Effector memory CD4-positive, alpha-beta T cell (primary cell): ENCODE measurements around the gene ATG9A.

Experiments used
- DNase-seq, 3 donors: peaks; one replicate each; pipeline ENCODE4 v3.0.0-alpha.2; 2020
- H3K27ac ChIP-seq: 2 replicates; pipeline ENCODE4 v1.7.0; 2013; ENCODE audit warnings: mild to moderate bottlenecking, low read length, moderate library complexity; ENCODE audit not compliant: insufficient read depth, poor library complexity, severe bottlenecking
- H3K27me3 ChIP-seq: replicated peaks from 2 replicates; pipeline ENCODE4 v1.7.0; 2013; ENCODE audit warnings: mild to moderate bottlenecking, low read length; ENCODE audit not compliant: insufficient read depth, control insufficient read depth, poor library complexity, severe bottlenecking
- H3K36me3 ChIP-seq: 2 replicates; pipeline ENCODE4 v1.7.0; 2013; ENCODE audit warnings: mild to moderate bottlenecking, low read length, moderate library complexity; ENCODE audit not compliant: control insufficient read depth, insufficient read depth
- H3K4me1 ChIP-seq: 2 replicates; pipeline ENCODE4 v1.7.0; 2013; ENCODE audit warnings: low read length, mild to moderate bottlenecking; ENCODE audit not compliant: control insufficient read depth, insufficient read depth, poor library complexity, severe bottlenecking
- H3K4me3 ChIP-seq: 2 replicates; pipeline ENCODE4 v1.7.0; 2013; ENCODE audit warnings: low read length, low read depth, mild to moderate bottlenecking; ENCODE audit not compliant: insufficient read depth, poor library complexity, severe bottlenecking
- H3K9me3 ChIP-seq: 2 replicates; pipeline ENCODE4 v1.7.0; 2013; ENCODE audit warnings: mild to moderate bottlenecking, low read length, moderate library complexity; ENCODE audit not compliant: control insufficient read depth
- total RNA-seq, 3 donors: gene quantifications; one replicate each; lab custom pipeline; 2026; lab: John Stamatoyannopoulos, UW

The ATG9A gene
- 24.5 to 31.9 (median 28.0) reads per million in 3 donors for total RNA-seq

GRCh38 chr2:219229305-219230058 lies at the start of gene ATG9A, which contains the start of gene ANKZF1:
Gene ATG9A, minus strand, starts transcription at chr2:219229636. Its CDS starts 1,612 bp downstream, at chr2:219228024.
Gene ANKZF1, plus strand, starts transcription at chr2:219229806. Its CDS starts 452 bp downstream, at chr2:219230258.
- no peaks in the 10 kb centered on the region for H3K9me3 ChIP-seq
- H3K4me1 ChIP-seq = peaks cover 13% of the 10 kb centered on the region
- H3K27ac ChIP-seq = peak within 1 kb of the TSS; percentile 93
- H3K27me3 ChIP-seq = no peaks in the 10 kb centered on the region
- H3K36me3 ChIP-seq = peaks cover 53% of the 10 kb centered on the region
- peak within 1 kb of the TSS; percentile 80 for H3K4me3 ChIP-seq
- peak; percentile 95 to 99 (median 97) for DNase-seq

GRCh38 chr2:219278655-219279150 lies 49.3 kb upstream of the ATG9A start:
- Histone ChIP-seq H3K27ac (peak overlapping the region; percentile 98), H3K27me3 (no peaks in the 10 kb centered on the region), H3K9me3 (no peaks in the 10 kb centered on the region), H3K36me3 (peaks cover 34% of the 10 kb centered on the region), H3K4me3 (peak overlapping the region; percentile 61), H3K4me1 (peaks cover 21% of the 10 kb centered on the region)
- no peak for DNase-seq

GRCh38 chr2:219277703-219278654 lies 48.5 kb upstream of the ATG9A start:
- peaks cover 21% of the 10 kb centered on the region for H3K4me1 ChIP-seq
- peak; percentile 56 to 63 (median 60) for DNase-seq
- H3K27ac ChIP-seq = peak overlapping the region; percentile 98
- H3K4me3 ChIP-seq = peak overlapping the region; percentile 61
- H3K27me3 ChIP-seq = no peaks in the 10 kb centered on the region
- H3K36me3 ChIP-seq = peaks cover 26% of the 10 kb centered on the region
- H3K9me3 ChIP-seq = no peaks in the 10 kb centered on the region

- H3K27ac ChIP-seq = no peak overlapping the region
- no peaks in the 10 kb centered on the region for H3K9me3 ChIP-seq
- no peaks in the 10 kb centered on the region for H3K36me3 ChIP-seq
- H3K4me3 ChIP-seq = no peak overlapping the region
- H3K4me1 ChIP-seq = peaks cover 15% of the 10 kb centered on the region
- no peak for DNase-seq
- no peaks in the 10 kb centered on the region for H3K27me3 ChIP-seq
Observed at GRCh38 chr2:219274361-219274921, 45.0 kb upstream of the ATG9A start.

- Histone ChIP-seq H3K4me3 (no peak overlapping the region), H3K9me3 (no peaks in the 10 kb centered on the region), H3K36me3 (no peaks in the 10 kb centered on the region), H3K27ac (no peak overlapping the region), H3K27me3 (no peaks in the 10 kb centered on the region), H3K4me1 (peaks cover 15% of the 10 kb centered on the region)
- DNase-seq = no peak
Observed at GRCh38 chr2:219273937-219274336, 44.5 kb upstream of the ATG9A start.

GRCh38 chr2:219272995-219273394 lies 43.6 kb upstream of the ATG9A start:
- Histone ChIP-seq H3K4me1 (peaks cover 6% of the 10 kb centered on the region), H3K9me3 (no peaks in the 10 kb centered on the region), H3K27ac (no peak overlapping the region), H3K36me3 (no peaks in the 10 kb centered on the region), H3K27me3 (no peaks in the 10 kb centered on the region), H3K4me3 (no peak overlapping the region)
- DNase-seq = no peak

- no peak for DNase-seq
Observed at GRCh38 chr2:219272356-219272755, 42.9 kb upstream of the ATG9A start.

GRCh38 chr2:219271021-219271420 lies 41.6 kb upstream of the ATG9A start:
- no peak for DNase-seq
- no peak overlapping the region for H3K4me3 ChIP-seq
- H3K9me3 ChIP-seq = no peaks in the 10 kb centered on the region
- no peaks in the 10 kb centered on the region for H3K4me1 ChIP-seq
- no peaks in the 10 kb centered on the region for H3K36me3 ChIP-seq
- no peak overlapping the region for H3K27ac ChIP-seq
- no peaks in the 10 kb centered on the region for H3K27me3 ChIP-seq

More at GRCh38 chr2:219272356-219272755, 42.9 kb upstream of the ATG9A start:
- H3K4me3 ChIP-seq = no peak overlapping the region
- H3K9me3 ChIP-seq = no peaks in the 10 kb centered on the region
- no peaks in the 10 kb centered on the region for H3K27me3 ChIP-seq
- no peaks in the 10 kb centered on the region for H3K4me1 ChIP-seq
- H3K27ac ChIP-seq = no peak overlapping the region
- no peaks in the 10 kb centered on the region for H3K36me3 ChIP-seq

GRCh38 chr2:219270055-219270372 lies 40.6 kb upstream of the ATG9A start:
- H3K27me3 ChIP-seq = no peaks in the 10 kb centered on the region
- no peaks in the 10 kb centered on the region for H3K4me1 ChIP-seq
- no peak overlapping the region for H3K4me3 ChIP-seq
- H3K27ac ChIP-seq = no peak overlapping the region
- DNase-seq = no peak
- no peaks in the 10 kb centered on the region for H3K36me3 ChIP-seq
- H3K9me3 ChIP-seq = no peaks in the 10 kb centered on the region
